HL-60 (cell line): ENCODE results near the gene RYR2.

Experiments
- DNase-seq, 2 experiments: peaks; one replicate each; pipeline ENCODE4 v3.0.0-alpha.2; 2010 to 2020; ENCODE audit warnings: low read depth in 1 of 2, low spot score in 1 of 2
- H3K27ac ChIP-seq: fragments of 250-450 bp; sonication (Bioruptor Pico); replicated peaks from 2 replicates; pipeline ENCODE4 v1.5.1; 2020; ENCODE audit warnings: mild to moderate bottlenecking, moderate library complexity
- H3K27me3 ChIP-seq: fragments of 250-450 bp; sonication (Bioruptor Pico); 2 replicates; pipeline ENCODE4 v1.5.1; 2021; ENCODE audit warnings: mild to moderate bottlenecking, moderate library complexity; ENCODE audit not compliant: insufficient read depth, poor library complexity, severe bottlenecking
- H3K4me3 ChIP-seq: replicated peaks from 2 replicates; pipeline ENCODE4 v1.5.1; 2011; ENCODE audit warnings: mild to moderate bottlenecking, control low read depth, low read length; ENCODE audit not compliant: insufficient read depth
- GABPA ChIP-seq: IDR thresholded peaks from 2 replicates; pipeline ENCODE4 v1.6.1; 2012; ENCODE audit warnings: low read depth
- POLR2AphosphoS5 ChIP-seq: IDR thresholded peaks from 2 replicates; pipeline ENCODE4 v1.6.1; 2012; ENCODE audit warnings: low read depth
- SPI1 ChIP-seq: IDR thresholded peaks from 2 replicates; pipeline ENCODE4 v1.6.1; 2012; ENCODE audit warnings: low read depth, mild to moderate bottlenecking, borderline replicate concordance
- long read RNA-seq: library from polyadenylated mRNA; unstranded; transcript quantifications from one replicate; pipeline ENCODE4 v2.0.0, GENCODE V29; 2020
- TF ChIP-seq, protein P1 (sequence below): IDR thresholded peaks from one replicate; pipeline ENCODE4 v1.5.1; 2011; ENCODE audit warnings: low read length, control low read depth, inconsistent platforms; ENCODE audit not compliant: insufficient read depth
- TF ChIP-seq, protein P2 (sequence below): IDR thresholded peaks from 2 replicates; pipeline ENCODE4 v1.6.1; 2012; ENCODE audit warnings: low read depth; ENCODE audit not compliant: insufficient replicate concordance

The RYR2 gene
- long read RNA-seq: 0 reads

DNA sequence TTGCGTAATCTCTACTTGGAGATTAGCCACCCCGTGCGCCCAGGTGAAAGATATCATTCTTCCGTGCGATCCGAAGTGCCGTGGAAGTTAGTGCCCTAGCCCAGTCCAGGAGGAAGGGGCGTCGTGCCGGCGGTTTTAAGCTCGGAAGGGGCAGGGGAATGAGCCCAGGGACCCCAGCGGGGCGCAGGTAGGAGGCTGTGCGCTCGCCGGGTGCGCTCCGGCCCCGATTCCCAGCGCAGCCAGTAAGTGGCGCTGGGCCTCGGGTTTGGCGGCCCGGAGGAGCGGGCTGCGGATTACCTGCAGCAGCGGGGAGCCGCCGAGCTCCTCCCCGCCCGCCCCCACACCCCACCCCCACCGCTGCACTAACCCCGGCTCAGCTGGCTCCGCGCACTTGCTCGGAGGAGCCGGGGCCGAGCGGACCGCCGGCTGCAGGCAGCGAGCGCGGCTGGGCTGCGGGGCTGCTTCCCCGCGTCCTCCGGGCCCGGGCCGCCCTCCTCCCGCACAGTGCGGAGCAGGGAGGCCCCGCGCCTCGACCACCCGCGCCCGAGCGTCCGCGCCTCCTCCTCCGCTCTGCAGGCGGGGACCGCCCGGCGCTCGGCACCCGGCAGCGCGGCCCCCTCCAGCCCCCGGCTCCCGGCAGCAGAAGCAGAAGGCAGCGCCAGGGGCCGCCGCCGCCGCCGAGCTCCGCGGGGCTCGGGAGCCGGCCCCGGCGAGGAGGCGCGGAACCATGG lies at the start of gene RYR2:
Gene RYR2 (plus strand): TSS at position 390 of the 731 bp plus-strand sequence. CDS start 338 bp downstream, at position 728.
- DNase-seq: no peak
- TF ChIP-seq, protein P1, sequence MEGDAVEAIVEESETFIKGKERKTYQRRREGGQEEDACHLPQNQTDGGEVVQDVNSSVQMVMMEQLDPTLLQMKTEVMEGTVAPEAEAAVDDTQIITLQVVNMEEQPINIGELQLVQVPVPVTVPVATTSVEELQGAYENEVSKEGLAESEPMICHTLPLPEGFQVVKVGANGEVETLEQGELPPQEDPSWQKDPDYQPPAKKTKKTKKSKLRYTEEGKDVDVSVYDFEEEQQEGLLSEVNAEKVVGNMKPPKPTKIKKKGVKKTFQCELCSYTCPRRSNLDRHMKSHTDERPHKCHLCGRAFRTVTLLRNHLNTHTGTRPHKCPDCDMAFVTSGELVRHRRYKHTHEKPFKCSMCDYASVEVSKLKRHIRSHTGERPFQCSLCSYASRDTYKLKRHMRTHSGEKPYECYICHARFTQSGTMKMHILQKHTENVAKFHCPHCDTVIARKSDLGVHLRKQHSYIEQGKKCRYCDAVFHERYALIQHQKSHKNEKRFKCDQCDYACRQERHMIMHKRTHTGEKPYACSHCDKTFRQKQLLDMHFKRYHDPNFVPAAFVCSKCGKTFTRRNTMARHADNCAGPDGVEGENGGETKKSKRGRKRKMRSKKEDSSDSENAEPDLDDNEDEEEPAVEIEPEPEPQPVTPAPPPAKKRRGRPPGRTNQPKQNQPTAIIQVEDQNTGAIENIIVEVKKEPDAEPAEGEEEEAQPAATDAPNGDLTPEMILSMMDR: no peak
- TF ChIP-seq SPI1 (no peak), POLR2AphosphoS5 (no peak), GABPA (no peak)
- TF ChIP-seq, protein P2, sequence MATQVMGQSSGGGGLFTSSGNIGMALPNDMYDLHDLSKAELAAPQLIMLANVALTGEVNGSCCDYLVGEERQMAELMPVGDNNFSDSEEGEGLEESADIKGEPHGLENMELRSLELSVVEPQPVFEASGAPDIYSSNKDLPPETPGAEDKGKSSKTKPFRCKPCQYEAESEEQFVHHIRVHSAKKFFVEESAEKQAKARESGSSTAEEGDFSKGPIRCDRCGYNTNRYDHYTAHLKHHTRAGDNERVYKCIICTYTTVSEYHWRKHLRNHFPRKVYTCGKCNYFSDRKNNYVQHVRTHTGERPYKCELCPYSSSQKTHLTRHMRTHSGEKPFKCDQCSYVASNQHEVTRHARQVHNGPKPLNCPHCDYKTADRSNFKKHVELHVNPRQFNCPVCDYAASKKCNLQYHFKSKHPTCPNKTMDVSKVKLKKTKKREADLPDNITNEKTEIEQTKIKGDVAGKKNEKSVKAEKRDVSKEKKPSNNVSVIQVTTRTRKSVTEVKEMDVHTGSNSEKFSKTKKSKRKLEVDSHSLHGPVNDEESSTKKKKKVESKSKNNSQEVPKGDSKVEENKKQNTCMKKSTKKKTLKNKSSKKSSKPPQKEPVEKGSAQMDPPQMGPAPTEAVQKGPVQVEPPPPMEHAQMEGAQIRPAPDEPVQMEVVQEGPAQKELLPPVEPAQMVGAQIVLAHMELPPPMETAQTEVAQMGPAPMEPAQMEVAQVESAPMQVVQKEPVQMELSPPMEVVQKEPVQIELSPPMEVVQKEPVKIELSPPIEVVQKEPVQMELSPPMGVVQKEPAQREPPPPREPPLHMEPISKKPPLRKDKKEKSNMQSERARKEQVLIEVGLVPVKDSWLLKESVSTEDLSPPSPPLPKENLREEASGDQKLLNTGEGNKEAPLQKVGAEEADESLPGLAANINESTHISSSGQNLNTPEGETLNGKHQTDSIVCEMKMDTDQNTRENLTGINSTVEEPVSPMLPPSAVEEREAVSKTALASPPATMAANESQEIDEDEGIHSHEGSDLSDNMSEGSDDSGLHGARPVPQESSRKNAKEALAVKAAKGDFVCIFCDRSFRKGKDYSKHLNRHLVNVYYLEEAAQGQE: no peak
- Histone ChIP-seq H3K27me3 (peaks cover 41% of the 10 kb centered on the region), H3K4me3 (no peak within 1 kb of the TSS), H3K27ac (no peak within 1 kb of the TSS)

DNA sequence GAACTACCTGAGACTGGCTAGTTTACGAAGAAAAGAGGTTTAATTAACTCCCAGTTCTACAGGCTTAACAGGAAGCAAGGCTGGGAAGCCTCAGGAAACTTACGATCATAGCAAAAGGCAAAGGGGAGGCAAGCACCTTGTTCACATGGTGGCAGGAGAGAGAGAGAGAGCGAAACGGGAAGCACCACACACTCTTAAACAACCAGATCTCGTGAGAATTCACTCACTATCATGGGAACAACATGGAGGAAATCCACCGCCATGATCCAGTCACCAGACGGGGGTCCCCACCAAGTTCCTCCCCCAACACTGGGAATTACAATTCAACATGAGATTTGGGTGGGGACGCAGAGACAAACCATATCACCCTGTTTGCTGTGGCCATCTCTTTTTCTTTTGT lies 49.5 kb upstream of the RYR2 start:
- no peak overlapping the region for H3K4me3 ChIP-seq
- H3K27ac ChIP-seq: no peak overlapping the region
- TF ChIP-seq GABPA (no peak), POLR2AphosphoS5 (no peak)
- TF ChIP-seq, protein P2: no peak
- TF ChIP-seq, protein P1: no peak
- no peaks in the 10 kb centered on the region for H3K27me3 ChIP-seq
- no peak for DNase-seq

DNA sequence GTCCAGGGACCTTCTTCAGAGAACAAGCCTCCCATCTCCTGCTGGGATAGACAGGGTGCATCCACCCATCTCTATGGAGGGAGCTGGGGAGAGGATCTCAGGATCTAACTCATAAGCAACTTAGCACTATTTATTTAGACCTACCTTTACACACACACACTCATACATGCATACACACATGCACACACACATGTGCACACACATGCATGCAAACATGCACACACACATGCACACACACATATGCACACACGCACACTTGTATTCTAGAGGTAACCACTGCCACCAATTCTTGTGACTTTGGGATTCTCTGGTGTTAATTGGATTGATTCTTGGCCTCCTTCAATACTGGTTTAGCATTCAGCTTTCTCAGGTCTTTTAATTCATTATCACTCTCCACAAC lies 47.5 kb upstream of the RYR2 start:
- no peak for DNase-seq
- no peaks in the 10 kb centered on the region for H3K27me3 ChIP-seq
- H3K27ac ChIP-seq: no peak overlapping the region
- H3K4me3 ChIP-seq: no peak overlapping the region
- TF ChIP-seq, protein P2: no peak
- TF ChIP-seq GABPA (no peak), SPI1 (no peak), POLR2AphosphoS5 (no peak)
- TF ChIP-seq, protein P1: no peak
